GM21515 (cell line): ENCODE results near the gene CREBRF.
"Not testable (repeated sequence)": the region's sequence is repeated elsewhere in the genome, so short reads cannot be mapped to it uniquely, and the experiment has no call there.

Source experiments
- ATAC-seq: cut with Tn5 transposase; IDR thresholded peaks from one replicate; pipeline ENCODE4 v1.9.1; 2021; ENCODE audit not compliant: unreplicated experiment

CREBRF gene

GRCh38 chr5:173152547-173152946, 96.4 kb downstream of the CREBRF start:
- ATAC-seq, result no peak

- ATAC-seq, result no peak
Measured at GRCh38 chr5:173153842-173154241, 97.7 kb downstream of the CREBRF start.

- ATAC-seq, result not testable (repeated sequence)
Measured at GRCh38 chr5:173154619-173155018, 98.5 kb downstream of the CREBRF start.

- ATAC-seq, result no peak
Measured at GRCh38 chr5:173155912-173156311, 99.8 kb downstream of the CREBRF start.

GRCh38 chr5:173158366-173158765, 102.2 kb downstream of the CREBRF start:
- no peak for ATAC-seq

- no peak for ATAC-seq
Measured at GRCh38 chr5:173159256-173159655, 103.1 kb downstream of the CREBRF start.

- no peak for ATAC-seq
Measured at GRCh38 chr5:173161148-173161547, 105.0 kb downstream of the CREBRF start.

- no peak for ATAC-seq
Measured at GRCh38 chr5:173163219-173163618, 107.1 kb downstream of the CREBRF start.

- ATAC-seq, result no peak
Measured at GRCh38 chr5:173165177-173166016, 109.2 kb downstream of the CREBRF start.

- ATAC-seq, result no peak
Measured at GRCh38 chr5:173172166-173172565, 116.0 kb downstream of the CREBRF start.

GRCh38 chr5:173175523-173175922, 119.4 kb downstream of the CREBRF start:
- no peak for ATAC-seq

GRCh38 chr5:173178369-173178910, 122.3 kb downstream of the CREBRF start:
- no peak for ATAC-seq

GRCh38 chr5:173180331-173180730, 124.2 kb downstream of the CREBRF start:
- ATAC-seq, result no peak

- ATAC-seq, result no peak
Measured at GRCh38 chr5:173187054-173187743, 131.0 kb downstream of the CREBRF start.

GRCh38 chr5:173188280-173188679, 132.1 kb downstream of the CREBRF start:
- no peak for ATAC-seq
